Thyroid gland (tissue), 4 donors: ENCODE results near the gene PARVB. TPM values are rescaled to one million over a fixed set of nuclear protein-coding genes. Genes with fewer than 3 reads are reported as not detected.

Source experiments
- DNase-seq, 2 donors: peaks; one replicate each; pipeline ENCODE4 v3.0.0-alpha.2; 2019
- H3K27ac ChIP-seq, 3 donors: fragments of 200-600 bp; sonication (generic); 1 replicate in 2 of 3; 2 replicates in 1 of 3; pipeline ENCODE4 v1.5.1; 2016 to 2019; ENCODE audit warnings: mild to moderate bottlenecking in 1 of 3, moderate library complexity in 1 of 3
- H3K27me3 ChIP-seq: fragments of 200-600 bp; sonication (generic); one replicate; pipeline ENCODE4 v1.5.1; 2019
- H3K36me3 ChIP-seq, 2 donors: fragments of 200-600 bp; sonication (generic); one replicate each; pipeline ENCODE4 v1.5.1; 2016 to 2019
- H3K4me1 ChIP-seq, 2 donors: fragments of 200-600 bp; sonication (generic); one replicate each; pipeline ENCODE4 v1.5.1; 2017 to 2019
- H3K4me3 ChIP-seq, 3 donors: fragments of 200-600 bp; sonication (generic); replicated peaks in 1 of 3; 1 replicate in 2 of 3; 2 replicates in 1 of 3; pipeline ENCODE4 v1.5.1; 2016; ENCODE audit warnings: mild to moderate bottlenecking in 1 of 3
- H3K9me3 ChIP-seq: fragments of 200-600 bp; sonication (generic); one replicate; pipeline ENCODE4 v1.5.1; 2017
- POLR2A ChIP-seq, 2 donors: fragments of 450-650 bp; IDR thresholded peaks; one replicate each; pipeline ENCODE4 v1.6.1; 2017; ENCODE audit warnings: antibody characterized with exemption in 2 of 2, mild to moderate bottlenecking in 2 of 2, moderate library complexity in 1 of 2
- WGBS, 2 donors: methylation state at CpG; one replicate each; pipeline ENCODE4 v1.1.5; 2017; 5-methylcytosine and 5-hydroxymethylcytosine counted together
- intact Hi-C: fragments of 100-400 bp; cut with DNase I; formaldehyde crosslinking; loops from one replicate; pipeline ENCODE4 v1.15.1; 2023
- total RNA-seq, 4 donors: library from RNA; depleted of rRNA; stranded (reverse); fragments of >200 nt; gene quantifications; one replicate each; pipeline ENCODE4 v1.2.3, GENCODE V29; 2016
- TF ChIP-seq, protein P1 (sequence below), 6 experiments: fragments of 200-600 bp in 3 of 6; fragments of 450-650 bp in 3 of 6; sonication (generic) in 3 of 6; IDR thresholded peaks; one replicate each; pipeline ENCODE4 v1.5.1; 2016 to 2019; ENCODE audit warnings: antibody characterized with exemption in 6 of 6, mild to moderate bottlenecking in 2 of 6, inconsistent platforms in 1 of 6, moderate library complexity in 1 of 6

The PARVB gene
- total RNA-seq, 4 donors from 2014 or later: 6.7 to 34.9 (median 11.0) TPM

DNA sequence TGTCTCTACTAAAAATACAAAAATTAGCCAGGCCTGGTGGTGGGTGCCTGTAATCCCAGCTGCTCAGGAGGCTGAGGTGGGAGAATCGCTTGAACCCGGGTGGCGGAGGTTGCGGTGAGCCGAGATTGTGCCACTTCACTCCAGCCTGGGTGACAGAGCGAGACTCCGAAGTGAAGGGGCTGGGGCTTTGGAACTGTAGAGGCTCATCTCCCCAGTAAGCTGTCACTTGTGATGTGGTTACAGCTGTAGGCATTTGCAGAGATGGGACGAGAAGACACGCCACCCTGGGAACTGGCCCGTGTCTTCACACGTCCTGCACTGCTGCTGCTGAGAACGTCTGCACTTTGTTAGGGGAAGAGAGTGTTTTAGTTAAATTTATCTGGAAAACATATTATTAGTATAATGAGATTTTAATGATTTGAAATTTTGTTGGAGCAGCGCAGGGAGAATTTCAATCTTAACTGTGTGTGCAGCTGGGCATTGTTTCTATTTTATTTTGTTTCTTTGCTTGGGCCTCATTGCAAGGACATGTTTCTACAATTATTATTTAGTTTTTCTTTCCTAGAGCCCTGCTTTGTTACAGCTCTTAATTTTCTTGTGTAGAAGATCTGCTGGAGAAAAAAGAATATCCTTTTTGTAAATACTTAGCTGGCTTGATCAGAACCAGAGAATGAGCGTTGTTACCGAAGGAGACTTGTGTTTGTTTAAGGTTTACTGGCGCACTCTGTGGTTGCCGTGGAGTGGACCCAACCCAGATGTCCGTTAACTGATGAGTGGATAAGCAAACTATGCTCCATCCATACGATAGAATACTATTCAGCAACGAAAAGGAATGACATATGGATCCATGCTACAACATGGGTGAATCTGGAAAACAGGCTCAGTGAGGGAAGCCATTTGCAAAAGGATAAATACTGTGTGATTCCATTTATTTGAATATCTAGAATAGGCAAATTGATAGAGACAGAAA is 18.4 kb downstream of the PARVB start:
- intact Hi-C loops: no loop called here
- no peak for TF ChIP-seq POLR2A (IDR thresholded peaks at IDR 0.05)
- TF ChIP-seq, protein P1, sequence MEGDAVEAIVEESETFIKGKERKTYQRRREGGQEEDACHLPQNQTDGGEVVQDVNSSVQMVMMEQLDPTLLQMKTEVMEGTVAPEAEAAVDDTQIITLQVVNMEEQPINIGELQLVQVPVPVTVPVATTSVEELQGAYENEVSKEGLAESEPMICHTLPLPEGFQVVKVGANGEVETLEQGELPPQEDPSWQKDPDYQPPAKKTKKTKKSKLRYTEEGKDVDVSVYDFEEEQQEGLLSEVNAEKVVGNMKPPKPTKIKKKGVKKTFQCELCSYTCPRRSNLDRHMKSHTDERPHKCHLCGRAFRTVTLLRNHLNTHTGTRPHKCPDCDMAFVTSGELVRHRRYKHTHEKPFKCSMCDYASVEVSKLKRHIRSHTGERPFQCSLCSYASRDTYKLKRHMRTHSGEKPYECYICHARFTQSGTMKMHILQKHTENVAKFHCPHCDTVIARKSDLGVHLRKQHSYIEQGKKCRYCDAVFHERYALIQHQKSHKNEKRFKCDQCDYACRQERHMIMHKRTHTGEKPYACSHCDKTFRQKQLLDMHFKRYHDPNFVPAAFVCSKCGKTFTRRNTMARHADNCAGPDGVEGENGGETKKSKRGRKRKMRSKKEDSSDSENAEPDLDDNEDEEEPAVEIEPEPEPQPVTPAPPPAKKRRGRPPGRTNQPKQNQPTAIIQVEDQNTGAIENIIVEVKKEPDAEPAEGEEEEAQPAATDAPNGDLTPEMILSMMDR (IDR thresholded peaks at IDR 0.05): no peak
- Histone ChIP-seq H3K4me3 (no peak overlapping the region), H3K9me3 (no peaks in the 10 kb centered on the region), H3K36me3 (no peaks in the 10 kb centered on the region), H3K27ac (no peak overlapping the region), H3K27me3 (no peaks in the 10 kb centered on the region), H3K4me1 (peaks cover 0 to 6% of the 10 kb centered on the region in 2 donors)
- 69 to 74% methylated on average over 20 of the region's 20 CpGs for WGBS, 2 donors
- DNase-seq: no peak

DNA sequence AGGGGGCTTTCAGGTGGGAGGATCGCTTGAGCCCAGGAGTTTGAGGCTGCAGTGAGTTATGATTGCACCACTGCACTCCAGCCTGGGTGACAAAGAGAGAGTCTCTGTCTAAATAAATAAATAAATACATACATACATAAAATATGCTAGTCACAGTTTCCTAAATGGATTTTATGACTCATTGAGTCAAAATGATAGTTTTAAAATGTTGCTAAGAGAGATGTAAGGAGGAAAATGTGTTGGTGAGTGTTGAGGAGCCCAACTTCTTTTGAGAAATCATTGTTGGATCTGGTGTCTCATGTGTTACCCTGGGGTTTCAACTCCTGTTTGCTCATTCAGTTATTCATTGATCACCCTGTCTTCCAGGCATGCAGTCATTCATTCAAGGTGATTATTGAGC is 21.0 kb downstream of the PARVB start:
- H3K36me3 ChIP-seq: no peaks in the 10 kb centered on the region
- H3K9me3 ChIP-seq: no peaks in the 10 kb centered on the region
- no peak for DNase-seq
- no peak overlapping the region for H3K4me3 ChIP-seq
- 100% methylated on average over 1 of the region's 1 CpG for WGBS, 2 donors
- intact Hi-C loops: no loop called here
- no peak overlapping the region for H3K27ac ChIP-seq
- H3K27me3 ChIP-seq: no peaks in the 10 kb centered on the region
- no peaks in the 10 kb centered on the region for H3K4me1 ChIP-seq
- no peak for TF ChIP-seq POLR2A (IDR thresholded peaks at IDR 0.05)
- TF ChIP-seq, protein P1 (IDR thresholded peaks at IDR 0.05): no peak

DNA sequence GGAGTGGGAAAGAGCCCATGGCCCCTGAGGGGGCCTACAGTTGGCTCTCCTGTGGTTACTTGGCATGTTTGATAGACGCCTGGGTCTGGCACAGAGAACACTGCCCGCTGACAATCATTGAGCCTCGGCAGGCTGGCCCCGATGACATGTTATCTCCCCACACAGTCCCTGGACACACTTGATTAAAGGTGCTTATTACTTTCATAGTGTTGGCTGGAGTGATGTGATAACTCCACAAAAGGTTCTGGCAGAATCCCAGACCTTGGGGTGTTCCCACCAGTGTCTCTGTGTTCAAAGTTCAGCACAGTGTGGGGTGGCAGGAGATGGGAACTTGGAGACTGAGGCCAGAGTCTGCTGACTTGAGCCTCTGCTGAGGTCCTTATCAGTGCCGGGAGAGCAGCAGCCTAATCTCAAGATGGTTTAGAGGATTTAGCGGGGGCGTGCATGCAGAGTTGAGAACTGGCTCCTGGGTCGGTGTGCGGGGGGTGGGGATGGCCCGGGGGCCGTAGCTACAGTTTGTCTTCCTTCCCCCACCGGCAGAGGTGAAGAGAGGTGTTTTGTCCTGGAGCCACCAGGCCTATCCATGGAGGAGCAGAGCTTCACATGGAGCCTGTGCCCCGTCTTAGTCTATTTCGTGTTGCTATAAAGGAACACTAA is 22.5 kb downstream of the PARVB start:
- H3K27ac ChIP-seq: no peak overlapping the region
- TF ChIP-seq, protein P1 (IDR thresholded peaks at IDR 0.05): no peak
- TF ChIP-seq POLR2A (IDR thresholded peaks at IDR 0.05): no peak
- WGBS, 2 donors: 71 to 73% methylated on average over 11 to 14 of the region's 14 CpGs
- DNase-seq: no peak
- intact Hi-C loops: no loop called here
- no peak overlapping the region for H3K4me3 ChIP-seq
- H3K9me3 ChIP-seq: no peaks in the 10 kb centered on the region
- no peaks in the 10 kb centered on the region for H3K4me1 ChIP-seq
- no peaks in the 10 kb centered on the region for H3K27me3 ChIP-seq
- H3K36me3 ChIP-seq: no peaks in the 10 kb centered on the region

DNA sequence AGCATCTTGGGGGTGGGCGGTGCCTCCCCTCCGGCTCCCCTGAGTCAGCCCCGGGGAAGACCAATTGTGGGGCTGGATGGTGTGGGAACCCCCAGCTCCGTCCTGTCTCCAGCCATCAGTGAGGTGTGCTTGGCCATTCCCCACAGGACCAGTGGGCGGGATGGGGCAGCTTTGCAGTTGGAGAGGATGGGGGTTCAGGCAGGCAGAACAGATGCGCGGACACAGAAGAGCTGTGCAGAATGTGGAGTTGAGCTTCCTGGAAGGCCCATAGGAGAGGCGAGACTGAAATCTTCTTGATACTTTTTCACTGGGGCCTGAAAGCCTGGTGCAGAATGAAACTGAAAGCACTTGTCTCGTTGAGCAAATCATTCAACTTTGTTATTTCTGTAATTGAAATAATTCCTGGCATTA is 23.8 kb downstream of the PARVB start:
- Histone ChIP-seq H3K27me3 (no peaks in the 10 kb centered on the region), H3K27ac (no peak overlapping the region), H3K36me3 (no peaks in the 10 kb centered on the region), H3K4me3 (no peak overlapping the region), H3K4me1 (no peaks in the 10 kb centered on the region), H3K9me3 (no peaks in the 10 kb centered on the region)
- intact Hi-C loops: no loop called here
- no peak for TF ChIP-seq POLR2A (IDR thresholded peaks at IDR 0.05)
- TF ChIP-seq, protein P1 (IDR thresholded peaks at IDR 0.05): no peak
- no peak for DNase-seq
- WGBS, 2 donors: 86 to 89% methylated on average over 9 of the region's 9 CpGs
